ENCODE measurements around the gene MAML3.

Gene MAML3

DNA sequence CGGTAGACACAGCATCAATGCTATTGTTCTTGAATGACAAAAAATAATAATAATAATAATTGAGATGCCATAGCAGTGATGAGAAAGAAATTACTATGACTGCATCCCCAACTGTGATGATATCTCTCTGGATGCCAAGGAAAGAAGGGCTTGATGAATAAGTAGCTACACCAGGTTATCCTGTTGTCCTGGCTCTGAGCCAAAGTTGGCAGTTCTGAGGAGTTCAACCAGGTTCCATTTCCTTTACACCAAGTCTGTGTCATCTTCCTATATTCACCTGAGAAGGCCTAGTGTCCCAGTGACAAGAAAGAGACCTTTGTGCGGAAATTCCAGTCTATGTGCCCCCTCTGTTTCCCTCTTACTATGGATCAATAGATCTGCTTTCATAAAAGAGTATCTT is 3.4 kb upstream of the MAML3 start:
- in situ Hi-C loops (cut with HindIII; ENCODE audit: low sequenced_read_pairs) = no loop called here

DNA sequence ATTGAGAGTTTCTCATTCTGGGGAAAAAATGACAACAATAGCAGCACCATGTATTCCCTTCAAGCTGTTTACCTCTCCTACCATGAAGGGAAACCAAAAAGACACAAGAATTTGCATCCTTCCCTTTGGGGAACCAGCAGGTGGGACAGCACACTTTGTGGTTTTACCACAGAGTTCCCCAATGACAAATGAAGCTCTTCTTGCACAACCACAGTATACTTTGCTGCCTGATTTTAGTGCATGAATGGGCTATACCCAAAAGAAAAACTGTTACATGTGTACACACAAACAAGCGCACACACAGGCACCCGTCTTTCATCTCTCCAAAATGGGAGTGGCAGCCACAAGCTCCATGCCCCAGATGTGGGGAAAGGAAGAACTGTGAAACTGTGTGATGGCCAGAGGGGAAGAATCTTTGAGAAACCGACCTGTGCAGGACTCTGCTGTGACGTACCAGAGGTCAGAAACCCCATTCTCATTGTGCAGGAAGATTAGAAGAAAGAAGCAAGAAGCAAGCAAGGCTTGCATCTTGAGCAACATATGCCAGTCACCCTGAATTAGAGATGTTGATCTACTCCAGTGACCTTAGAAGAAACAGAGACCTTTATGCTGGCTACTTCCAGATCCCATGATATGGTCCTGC is 2.7 kb upstream of the MAML3 start:
- in situ Hi-C loops (cut with HindIII; ENCODE audit: low sequenced_read_pairs) = no loop called here

DNA sequence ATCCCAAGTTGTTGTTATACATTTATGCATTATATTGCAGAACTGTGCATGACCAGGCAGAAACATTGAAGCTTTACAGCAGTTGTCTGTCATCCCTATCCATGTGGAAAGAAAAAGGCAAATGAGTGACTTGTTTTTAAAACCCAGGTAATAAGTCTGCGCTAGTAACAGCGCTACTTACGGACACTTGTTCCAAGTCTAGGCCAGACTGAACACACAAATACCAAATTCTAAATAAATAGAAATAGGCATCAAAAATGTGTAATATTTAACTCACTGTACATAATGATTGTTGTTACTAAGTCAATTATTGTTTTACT is 548 bp upstream of the MAML3 start:
- in situ Hi-C loops (cut with HindIII; ENCODE audit: low sequenced_read_pairs) = loop anchor here (5.0 kb wide), 5 partner anchors 38 to 98 kb away; no protein-coding TSS in a partner anchor

DNA sequence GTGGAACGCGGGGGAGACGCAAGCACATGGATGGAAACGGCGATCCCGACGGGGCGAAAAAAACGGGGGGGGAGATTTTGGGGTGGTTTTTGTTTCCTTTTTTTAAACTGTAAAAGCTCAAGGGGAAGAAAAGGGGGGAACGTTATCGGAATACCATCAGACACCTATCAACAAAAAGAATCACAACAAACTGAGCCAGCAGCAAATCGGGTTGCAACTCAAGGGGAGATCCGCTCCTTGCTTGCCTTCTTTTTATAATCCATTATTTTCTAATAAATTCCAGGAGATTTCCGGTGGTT is 616 bp downstream of the MAML3 start:
- in situ Hi-C loops (cut with HindIII; ENCODE audit: low sequenced_read_pairs) = loop anchor here (5.0 kb wide), 5 partner anchors 39 to 99 kb away; no protein-coding TSS in a partner anchor

DNA sequence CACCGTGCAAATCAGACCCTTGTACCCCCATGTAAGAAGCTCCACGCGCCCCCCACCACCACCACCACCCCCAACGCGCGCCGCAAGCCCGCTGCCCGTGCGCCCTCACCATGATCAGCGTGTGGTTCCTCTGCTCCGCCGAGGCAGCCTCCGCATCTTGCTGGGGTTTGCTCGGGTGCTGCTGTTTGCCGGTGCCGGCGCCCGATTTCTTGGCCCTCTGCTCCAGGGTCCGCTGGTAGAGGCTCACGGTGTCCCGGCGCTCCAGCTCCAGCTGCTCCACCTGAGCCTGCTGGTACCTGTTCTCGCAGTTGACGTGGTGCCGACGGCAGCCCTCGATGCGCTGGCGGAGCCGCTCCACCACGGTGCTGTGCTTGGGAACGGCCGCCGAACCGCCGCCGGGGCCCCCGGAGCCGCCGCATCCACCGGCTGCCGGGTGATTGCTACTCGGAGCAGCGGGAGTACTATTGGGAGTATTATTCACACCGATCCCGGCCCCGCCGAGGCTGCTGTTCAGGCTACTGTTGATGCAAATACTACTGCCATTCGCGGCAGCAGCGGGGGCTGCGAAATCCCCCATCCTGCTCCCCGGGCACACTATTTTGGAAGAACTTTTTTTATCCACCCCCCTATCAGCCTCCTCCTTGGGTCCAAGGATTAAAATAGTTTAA is 1.1 kb downstream of the MAML3 start:
- in situ Hi-C loops (cut with HindIII; ENCODE audit: low sequenced_read_pairs) = loop anchor here (5.0 kb wide), 5 partner anchors 39 to 99 kb away; no protein-coding TSS in a partner anchor

DNA sequence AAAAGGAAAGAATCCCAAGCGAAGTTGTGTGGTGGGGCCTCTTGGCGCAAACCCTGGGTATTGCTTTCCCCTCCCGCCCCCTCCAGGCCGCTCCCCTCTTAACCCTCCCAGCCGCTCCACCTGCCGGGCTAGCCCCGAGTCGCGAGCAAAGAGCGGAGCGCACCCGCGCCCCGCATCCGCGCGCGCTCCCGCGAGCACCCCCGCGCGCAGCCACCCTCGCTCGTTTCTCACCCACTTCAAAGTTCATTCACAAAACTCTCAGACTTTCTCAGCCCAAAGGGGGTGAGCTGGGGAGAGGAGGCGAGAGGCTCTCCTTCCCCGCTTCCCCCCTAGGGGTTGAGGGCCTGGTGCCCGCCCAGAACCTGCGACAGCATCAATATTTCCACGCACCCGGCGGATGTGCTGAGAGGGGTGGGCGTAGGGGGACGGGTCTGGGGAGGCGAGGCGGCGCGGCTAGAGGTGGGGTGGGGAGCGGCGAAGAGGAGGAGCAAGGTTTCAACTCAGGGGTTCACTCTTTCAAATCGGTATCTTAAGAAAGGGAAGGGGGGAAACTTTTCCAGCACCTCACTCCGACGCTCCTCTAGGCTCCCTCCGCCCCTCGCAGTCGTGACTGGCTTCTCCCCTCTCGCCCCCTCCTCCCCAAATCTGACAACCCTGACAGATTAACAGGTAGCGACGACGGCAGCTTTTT is 1.8 kb downstream of the MAML3 start:
- in situ Hi-C loops (cut with HindIII; ENCODE audit: low sequenced_read_pairs) = loop anchor here (5.0 kb wide), 5 partner anchors 40 to 100 kb away; no protein-coding TSS in a partner anchor

DNA sequence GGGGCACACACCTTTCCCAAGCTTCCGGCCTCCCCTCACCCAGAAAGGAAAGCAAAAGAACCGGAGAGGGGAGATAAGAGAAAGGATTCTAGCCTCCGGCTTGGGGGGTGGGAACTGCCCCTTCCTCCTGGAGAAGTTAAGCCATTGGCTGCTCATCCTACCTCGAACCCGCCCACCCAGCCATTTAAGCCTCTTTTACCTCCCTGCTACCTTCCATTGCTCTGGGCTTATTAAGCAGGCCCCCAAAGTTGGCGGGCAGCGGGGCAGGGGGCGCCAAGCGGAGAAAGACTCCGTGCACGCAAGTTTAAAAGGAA is 2.3 kb downstream of the MAML3 start:
- in situ Hi-C loops (cut with HindIII; ENCODE audit: low sequenced_read_pairs) = loop anchor here (5.0 kb wide), 5 partner anchors 39 to 101 kb away; no protein-coding TSS in a partner anchor

DNA sequence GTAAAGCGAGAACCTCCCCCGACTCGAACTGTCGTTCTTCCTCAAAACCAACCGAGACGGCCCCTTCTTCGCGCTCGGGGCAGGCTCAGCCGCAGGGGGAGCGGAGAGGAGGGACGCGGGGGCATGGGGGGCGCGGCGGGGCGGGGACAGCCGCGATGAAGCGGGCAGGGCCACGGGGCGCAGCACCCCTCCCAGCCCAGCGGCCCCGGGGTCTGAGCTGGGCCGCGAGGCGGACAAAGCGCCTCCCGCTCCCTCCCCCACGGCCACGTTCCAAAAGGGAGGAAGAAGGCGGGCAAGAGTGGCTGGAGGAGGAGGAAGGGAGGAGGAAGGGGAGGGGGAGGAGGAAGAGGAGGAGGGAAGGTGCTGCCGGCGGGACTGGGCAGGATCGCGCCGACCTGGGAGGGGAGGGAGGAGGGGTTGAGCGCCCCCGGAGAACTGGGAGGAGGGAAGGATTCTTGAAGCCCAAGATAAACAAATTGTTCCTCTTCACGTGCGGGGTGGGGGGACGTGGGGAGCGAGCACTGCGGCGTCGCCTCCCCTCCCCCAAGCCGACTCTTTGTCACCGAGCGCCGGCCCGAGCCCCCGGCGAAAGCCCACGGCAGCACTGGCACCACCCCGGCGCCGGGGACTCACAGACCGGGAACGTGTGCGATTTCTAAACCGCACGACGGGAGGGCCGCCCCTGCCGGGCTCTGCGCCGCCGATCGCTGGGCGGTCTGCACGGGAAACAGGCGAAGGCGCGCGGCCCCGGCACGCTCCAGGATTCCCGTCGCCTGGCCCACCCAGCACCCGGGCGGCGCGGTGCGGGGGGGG is 2.9 kb downstream of the MAML3 start:
- in situ Hi-C loops (cut with HindIII; ENCODE audit: low sequenced_read_pairs) = loop anchor here (5.0 kb wide), 5 partner anchors 39 to 101 kb away; no protein-coding TSS in a partner anchor

DNA sequence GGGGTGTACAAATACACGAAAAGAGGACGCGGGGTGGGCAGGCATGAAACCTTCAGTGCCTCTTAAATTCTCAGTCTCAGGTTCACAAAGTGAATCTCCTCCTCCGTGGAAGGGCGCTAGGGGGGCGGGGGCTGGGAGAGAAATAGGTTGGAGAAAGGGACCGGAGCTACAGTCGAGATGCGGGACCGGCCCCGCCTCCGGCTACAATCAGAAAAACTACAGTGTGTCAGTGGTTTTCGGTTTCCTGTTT is 3.4 kb downstream of the MAML3 start:
- in situ Hi-C loops (cut with HindIII; ENCODE audit: low sequenced_read_pairs) = loop anchor here (5.0 kb wide), 5 partner anchors 38 to 102 kb away; no protein-coding TSS in a partner anchor

DNA sequence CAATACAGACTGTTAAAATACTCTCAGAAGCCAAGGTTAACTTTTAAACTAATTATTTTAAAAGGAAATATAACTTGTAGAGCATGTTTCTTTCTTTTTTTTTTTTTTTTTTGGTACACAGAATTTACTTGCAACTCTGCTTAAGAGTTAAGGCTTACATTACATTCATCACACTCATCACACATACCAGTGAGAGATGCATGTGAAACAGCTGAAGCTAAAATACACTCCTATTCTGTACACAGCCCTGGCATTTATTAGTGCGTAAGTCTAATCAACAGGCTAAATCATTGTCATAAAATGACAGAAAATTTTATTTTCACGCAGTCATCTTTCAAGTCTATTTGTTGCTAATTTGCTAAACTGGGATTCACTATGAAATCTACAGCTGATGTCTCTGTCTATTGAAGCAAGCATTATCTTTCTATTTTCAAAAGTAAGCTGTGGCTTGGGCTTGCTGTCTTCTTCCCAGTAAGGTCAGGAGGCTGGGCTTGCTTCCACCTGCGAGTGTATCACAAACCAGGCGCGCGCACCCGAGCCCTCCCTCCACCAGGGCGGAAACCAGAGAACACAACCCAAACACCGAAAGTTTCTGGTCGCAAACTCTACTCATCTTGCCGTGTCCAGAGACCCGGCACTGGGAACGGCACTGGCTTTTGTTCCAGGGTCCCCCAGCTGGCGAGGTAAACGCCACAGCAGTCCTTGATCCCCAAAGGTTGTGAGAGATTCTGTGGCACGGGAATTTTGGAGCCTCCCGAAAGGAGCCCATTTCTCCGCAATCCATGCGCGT is 3.9 kb downstream of the MAML3 start:
- in situ Hi-C loops (cut with HindIII; ENCODE audit: low sequenced_read_pairs) = loop anchor here (5.0 kb wide), 5 partner anchors 38 to 102 kb away; no protein-coding TSS in a partner anchor

DNA sequence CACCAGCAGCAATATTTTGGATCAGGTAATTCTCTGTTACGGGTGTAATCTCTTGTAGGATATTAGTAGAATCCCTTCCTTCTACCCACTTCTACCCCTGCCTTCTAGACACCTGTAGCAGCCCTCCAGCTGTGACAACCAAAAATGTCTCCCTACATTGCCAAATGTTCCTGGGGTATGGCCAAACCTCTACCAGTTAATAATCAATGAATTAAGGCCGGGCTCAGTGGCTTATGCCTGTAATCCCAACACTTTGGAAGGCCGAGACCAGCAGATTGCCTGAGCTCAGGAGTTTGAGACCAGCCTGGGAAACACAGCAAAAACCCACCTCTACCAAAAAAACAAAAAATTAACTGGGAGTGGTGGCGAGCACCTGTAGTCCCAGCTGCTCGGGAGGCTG is 9.9 kb downstream of the MAML3 start:
- in situ Hi-C loops (cut with HindIII; ENCODE audit: low sequenced_read_pairs) = no loop called here

DNA sequence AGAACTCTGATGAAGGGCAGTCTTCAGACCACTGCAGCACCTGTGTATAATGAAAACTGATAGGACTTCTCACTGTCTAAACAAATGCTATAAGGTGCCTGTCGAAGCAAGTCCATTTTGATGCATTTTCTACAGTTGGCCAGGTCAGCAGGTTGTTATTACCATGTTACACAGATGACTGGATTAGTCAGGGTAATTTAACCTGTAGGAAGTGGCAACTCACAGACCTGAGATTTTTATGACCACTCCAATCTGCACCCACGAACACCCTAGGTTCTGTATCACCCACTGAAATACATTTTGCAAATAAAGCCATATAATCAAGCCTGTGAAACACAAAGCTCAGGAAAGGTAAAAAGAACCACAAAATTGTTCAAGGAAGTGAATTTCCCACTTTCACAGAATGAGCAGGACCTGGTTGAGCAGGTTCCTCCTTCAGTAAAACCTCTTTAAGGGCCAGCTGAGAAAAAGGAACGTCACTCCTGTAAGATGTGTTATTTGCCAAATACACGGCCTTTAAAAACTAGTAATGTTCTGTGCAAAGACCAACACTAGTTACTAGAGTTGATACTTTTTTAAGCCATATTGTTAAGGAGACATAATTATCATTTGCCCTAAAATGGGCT is 12.7 kb downstream of the MAML3 start:
- in situ Hi-C loops (cut with HindIII; ENCODE audit: low sequenced_read_pairs) = no loop called here

DNA sequence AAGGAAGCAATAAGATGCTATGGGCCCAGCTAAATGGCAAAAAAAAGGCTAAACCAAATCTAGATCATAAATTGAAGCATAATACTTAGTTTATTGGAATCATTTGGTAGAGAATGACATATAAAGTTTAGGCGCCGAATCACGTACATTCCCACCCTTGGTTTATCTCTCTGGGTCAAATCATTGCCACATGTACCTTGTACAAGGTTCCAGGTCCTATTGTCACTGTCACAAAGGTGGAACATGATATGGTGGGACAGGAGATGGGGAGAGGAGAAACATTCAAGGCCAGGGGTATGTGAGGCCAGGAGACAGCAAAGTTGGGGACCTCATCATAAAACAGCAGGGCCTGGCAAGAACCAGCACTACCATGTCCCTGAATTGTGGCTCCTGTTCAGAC is 13.4 kb downstream of the MAML3 start:
- in situ Hi-C loops (cut with HindIII; ENCODE audit: low sequenced_read_pairs) = no loop called here

DNA sequence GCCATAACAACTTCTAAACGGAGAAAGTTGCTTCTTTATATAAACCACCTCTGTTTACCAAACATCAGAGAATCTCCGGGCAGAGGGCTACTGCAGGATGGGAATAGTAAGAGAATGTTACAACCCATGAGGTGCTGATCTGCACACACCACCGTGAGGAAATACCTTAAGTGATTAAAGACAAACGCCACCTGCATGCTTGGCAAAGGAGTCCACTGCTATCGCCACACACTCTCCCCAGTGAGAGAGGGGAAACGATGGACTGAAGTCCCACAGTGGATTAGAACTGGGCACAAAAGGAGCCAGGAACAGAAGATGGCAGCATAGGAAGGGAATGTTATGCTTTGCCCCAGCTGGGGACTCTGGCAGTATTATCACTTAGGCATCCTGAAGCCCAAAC is 15.6 kb downstream of the MAML3 start:
- in situ Hi-C loops (cut with HindIII; ENCODE audit: low sequenced_read_pairs) = no loop called here

DNA sequence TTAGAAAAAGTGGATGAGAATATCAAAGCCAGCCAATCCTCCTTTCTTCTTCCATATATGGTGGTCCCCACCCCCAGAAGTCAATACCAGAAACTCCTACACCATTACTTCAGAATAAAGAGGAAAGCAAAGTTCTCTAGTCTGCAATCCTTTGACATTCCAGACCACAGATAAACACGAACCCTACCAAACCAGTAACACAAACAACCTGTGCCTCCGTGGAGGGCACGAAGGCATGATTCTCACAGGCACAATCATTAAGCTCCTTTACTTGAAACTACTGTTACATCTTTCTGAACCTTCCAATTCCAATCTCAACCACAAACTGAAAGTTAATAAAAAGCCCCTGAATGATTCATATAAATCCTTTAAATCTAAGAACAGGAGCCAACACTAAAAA is 16.3 kb downstream of the MAML3 start:
- in situ Hi-C loops (cut with HindIII; ENCODE audit: low sequenced_read_pairs) = no loop called here

DNA sequence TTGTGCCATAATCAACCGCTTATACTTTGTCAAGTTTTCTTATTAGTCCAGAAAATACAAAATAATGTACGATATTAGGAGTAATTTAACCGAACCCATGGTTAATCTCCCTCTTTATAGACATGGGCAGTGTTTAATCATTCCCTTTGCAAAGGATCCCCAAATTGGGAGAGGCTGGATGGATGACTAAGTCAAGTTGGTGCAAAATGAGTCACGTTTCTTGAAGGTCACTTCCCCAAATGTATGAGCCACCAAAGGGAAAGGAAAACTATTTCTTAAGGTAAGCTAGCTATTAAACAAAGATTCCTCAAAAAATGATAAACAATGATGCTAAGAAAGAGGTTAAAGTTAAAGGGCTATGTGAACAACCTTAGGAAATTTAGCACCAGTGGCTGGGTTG is 17.5 kb downstream of the MAML3 start:
- in situ Hi-C loops (cut with HindIII; ENCODE audit: low sequenced_read_pairs) = no loop called here

DNA sequence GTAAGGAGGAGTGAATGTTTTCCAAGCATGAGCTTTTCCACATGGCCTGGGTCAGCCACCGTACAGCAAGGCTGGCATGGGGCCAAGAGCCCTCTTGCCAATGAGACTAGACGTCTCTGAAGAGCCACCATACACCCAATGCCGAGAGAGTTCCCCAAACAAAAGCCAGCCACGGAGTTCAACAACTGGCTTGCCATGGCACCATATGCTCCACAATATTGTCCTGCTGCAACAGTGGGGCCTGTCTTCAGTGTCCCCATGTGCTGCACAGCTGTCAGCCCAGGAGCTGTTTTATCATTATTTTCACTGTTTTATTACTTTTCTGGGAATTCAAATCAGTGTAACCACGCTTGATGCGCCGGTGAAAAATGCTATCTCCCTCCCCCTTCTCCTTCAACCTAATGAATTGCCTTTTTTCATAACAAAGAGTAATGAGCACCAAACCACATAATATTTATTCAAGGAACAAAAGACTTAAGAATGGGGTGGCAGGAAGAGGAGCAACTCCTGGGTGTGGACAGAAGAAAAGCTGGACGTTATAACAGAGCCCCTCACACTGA is 18.4 kb downstream of the MAML3 start:
- in situ Hi-C loops (cut with HindIII; ENCODE audit: low sequenced_read_pairs) = no loop called here

DNA sequence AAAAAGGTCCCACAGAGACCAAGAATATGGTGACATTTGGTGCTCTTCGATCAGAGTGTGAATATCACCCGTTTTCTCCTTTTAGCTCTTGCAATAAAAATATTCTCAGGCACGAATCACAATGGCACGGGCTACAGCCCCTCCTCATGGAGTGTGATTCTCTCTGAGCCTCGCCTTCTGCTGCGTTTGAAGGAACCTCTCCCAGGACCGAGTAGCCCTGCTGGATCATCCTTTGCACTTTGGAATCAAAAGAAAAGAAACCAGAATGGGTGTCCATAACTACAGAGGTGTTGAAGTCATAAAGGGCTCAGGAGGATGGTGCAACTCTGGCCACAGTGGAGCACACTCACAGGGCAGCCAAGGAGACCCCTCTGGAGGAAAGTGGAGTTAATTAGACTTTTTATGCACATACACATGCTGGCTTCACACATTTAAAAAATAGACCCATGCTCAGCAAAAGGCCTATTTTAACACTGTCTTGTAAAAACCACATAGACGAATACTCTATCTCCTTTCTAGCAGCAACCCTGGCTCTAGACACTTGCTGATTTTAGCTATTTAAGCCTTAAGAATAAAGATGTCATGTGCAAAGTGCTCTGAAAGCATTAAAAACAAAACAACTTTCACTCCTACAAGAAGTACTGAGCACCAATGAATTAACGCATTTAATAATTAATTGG is 19.1 kb downstream of the MAML3 start:
- in situ Hi-C loops (cut with HindIII; ENCODE audit: low sequenced_read_pairs) = no loop called here

DNA sequence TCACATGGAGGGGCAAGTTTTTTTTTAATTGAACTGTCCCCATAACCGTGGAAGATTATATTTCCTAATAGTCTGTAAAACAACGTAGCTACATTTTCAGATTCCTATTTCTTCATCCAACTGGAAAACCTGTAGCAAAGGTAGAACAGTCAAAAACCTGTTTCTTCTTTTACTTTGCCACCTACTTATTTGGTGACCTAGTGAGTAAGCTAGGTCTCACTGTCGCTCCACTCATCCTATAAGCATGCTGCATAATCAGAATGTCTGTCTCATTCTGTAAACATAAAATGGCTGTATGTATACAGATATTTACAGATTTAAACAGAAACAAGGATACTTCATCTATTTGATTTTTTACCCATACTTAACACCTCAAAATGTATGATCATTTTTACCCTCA is 20.4 kb downstream of the MAML3 start:
- in situ Hi-C loops (cut with HindIII; ENCODE audit: low sequenced_read_pairs) = no loop called here

Measured in endothelial cell of hepatic sinusoid (primary cell).